Measurements from ENCODE around the gene DRC7. TPM values are rescaled to one million over a fixed set of nuclear protein-coding genes. Genes with fewer than 3 reads are reported as not detected.

DRC7 gene
- total RNA-seq, 1 experiment from 2014 or later, result not detected

- no peak for DNase-seq (ENCODE audit: low read depth, low spot score)
- in situ Hi-C loops (cut with HindIII; ENCODE audit: low pct_unique_long_range_greater_than_20kb, low sequenced_read_pairs), result no loop called here
Measured at GRCh38 chr16:57658130-57658877, 36.3 kb upstream of the DRC7 start.

GRCh38 chr16:57658878-57659674 is 35.5 kb upstream of the DRC7 start:
- in situ Hi-C loops (cut with HindIII; ENCODE audit: low pct_unique_long_range_greater_than_20kb, low sequenced_read_pairs), result no loop called here
- DNase-seq (ENCODE audit: low read depth, low spot score), result no peak

- in situ Hi-C loops (cut with HindIII; ENCODE audit: low pct_unique_long_range_greater_than_20kb, low sequenced_read_pairs), result no loop called here
- no peak for DNase-seq (ENCODE audit: low read depth, low spot score)
Measured at GRCh38 chr16:57660715-57661463, 33.7 kb upstream of the DRC7 start.

- no peak for DNase-seq (ENCODE audit: low read depth, low spot score)
- in situ Hi-C loops (cut with HindIII; ENCODE audit: low pct_unique_long_range_greater_than_20kb, low sequenced_read_pairs), result no loop called here
Measured at GRCh38 chr16:57661510-57661909, 33.1 kb upstream of the DRC7 start.

- in situ Hi-C loops (cut with HindIII; ENCODE audit: low pct_unique_long_range_greater_than_20kb, low sequenced_read_pairs), result no loop called here
- no peak for DNase-seq (ENCODE audit: low read depth, low spot score)
Measured at GRCh38 chr16:57661936-57662906, 32.4 kb upstream of the DRC7 start.

- in situ Hi-C loops (cut with HindIII; ENCODE audit: low pct_unique_long_range_greater_than_20kb, low sequenced_read_pairs), result no loop called here
- no peak for DNase-seq (ENCODE audit: low read depth, low spot score)
Measured at GRCh38 chr16:57663436-57663835, 31.2 kb upstream of the DRC7 start.

- in situ Hi-C loops (cut with HindIII; ENCODE audit: low pct_unique_long_range_greater_than_20kb, low sequenced_read_pairs), result no loop called here
- DNase-seq (ENCODE audit: low read depth, low spot score), result peak; percentile 27
Measured at GRCh38 chr16:57663917-57664661, 30.5 kb upstream of the DRC7 start.

- in situ Hi-C loops (cut with HindIII; ENCODE audit: low pct_unique_long_range_greater_than_20kb, low sequenced_read_pairs), result no loop called here
Measured at GRCh38 chr16:57664662-57665025, 30.0 kb upstream of the DRC7 start.

GRCh38 chr16:57665541-57665940 is 29.1 kb upstream of the DRC7 start:
- in situ Hi-C loops (cut with HindIII; ENCODE audit: low pct_unique_long_range_greater_than_20kb, low sequenced_read_pairs), result no loop called here

More at GRCh38 chr16:57664662-57665025, 30.0 kb upstream of the DRC7 start:
- DNase-seq (ENCODE audit: low read depth, low spot score), result no peak

GRCh38 chr16:57666353-57667047 is 28.1 kb upstream of the DRC7 start:
- DNase-seq (ENCODE audit: low read depth, low spot score), result no peak
- in situ Hi-C loops (cut with HindIII; ENCODE audit: low pct_unique_long_range_greater_than_20kb, low sequenced_read_pairs), result no loop called here

More at GRCh38 chr16:57665541-57665940, 29.1 kb upstream of the DRC7 start:
- DNase-seq (ENCODE audit: low read depth, low spot score), result no peak

- in situ Hi-C loops (cut with HindIII; ENCODE audit: low pct_unique_long_range_greater_than_20kb, low sequenced_read_pairs), result no loop called here
- no peak for DNase-seq (ENCODE audit: low read depth, low spot score)
Measured at GRCh38 chr16:57667048-57667525, 27.5 kb upstream of the DRC7 start.

GRCh38 chr16:57667526-57668262 is 26.9 kb upstream of the DRC7 start:
- in situ Hi-C loops (cut with HindIII; ENCODE audit: low pct_unique_long_range_greater_than_20kb, low sequenced_read_pairs), result no loop called here
- DNase-seq (ENCODE audit: low read depth, low spot score), result no peak

- in situ Hi-C loops (cut with HindIII; ENCODE audit: low pct_unique_long_range_greater_than_20kb, low sequenced_read_pairs), result no loop called here
- no peak for DNase-seq (ENCODE audit: low read depth, low spot score)
Measured at GRCh38 chr16:57668263-57668571, 26.4 kb upstream of the DRC7 start, which contains the start of gene ADGRG3. Gene ADGRG3, plus strand, starts transcription at chr16:57668306. Its CDS starts 42 bp downstream, at chr16:57668348.

- in situ Hi-C loops (cut with HindIII; ENCODE audit: low pct_unique_long_range_greater_than_20kb, low sequenced_read_pairs), result no loop called here
- no peak for DNase-seq (ENCODE audit: low read depth, low spot score)
Measured at GRCh38 chr16:57668630-57669475, 25.8 kb upstream of the DRC7 start.
